Loucy (cell line): ENCODE measurements around the gene PLAC9.

Source experiments
- H2AFZ ChIP-seq: fragments of 200-600 bp; sonication (generic); 2 replicates; pipeline ENCODE4 v1.6.0; 2016; ENCODE audit warnings: antibody characterized with exemption, mild to moderate bottlenecking, low read length, moderate library complexity
- H3F3A ChIP-seq: fragments of 200-600 bp; 2 replicates; pipeline ENCODE4 v1.6.0; 2016; ENCODE audit warnings: antibody characterized with exemption, low read depth, mild to moderate bottlenecking
- H3K27me3 ChIP-seq: fragments of 200-600 bp; sonication (generic); 2 replicates; pipeline ENCODE4 v1.6.1; 2014; ENCODE audit warnings: low read length, mild to moderate bottlenecking; ENCODE audit not compliant: insufficient read depth, poor library complexity, severe bottlenecking
- H3K36me3 ChIP-seq: fragments of 200-600 bp; sonication (generic); 2 replicates; pipeline ENCODE4 v1.6.1; 2016; ENCODE audit warnings: low read length; ENCODE audit not compliant: insufficient read depth
- H3K4me1 ChIP-seq: fragments of 200-600 bp; sonication (generic); 2 replicates; pipeline ENCODE4 v1.5.1; 2014; ENCODE audit warnings: low read length, mild to moderate bottlenecking; ENCODE audit not compliant: insufficient read depth, poor library complexity, severe bottlenecking
- H3K4me2 ChIP-seq: fragments of 200-600 bp; sonication (generic); 2 replicates; pipeline ENCODE4 v1.6.0; 2014; ENCODE audit warnings: antibody characterized with exemption, low read length, low read depth, mild to moderate bottlenecking; ENCODE audit not compliant: poor library complexity, severe bottlenecking
- H3K4me3 ChIP-seq: fragments of 200-600 bp; sonication (generic); 2 replicates; pipeline ENCODE4 v1.5.1; 2014; ENCODE audit warnings: low read length, mild to moderate bottlenecking, mixed read lengths; ENCODE audit not compliant: poor library complexity, severe bottlenecking
- H3K79me2 ChIP-seq: fragments of 200-600 bp; sonication (generic); 2 replicates; pipeline ENCODE4 v1.6.1; 2014; ENCODE audit warnings: low read length; ENCODE audit not compliant: insufficient read depth
- H3K9ac ChIP-seq: fragments of 200-600 bp; sonication (generic); 2 replicates; pipeline ENCODE4 v1.6.0; 2014; ENCODE audit warnings: mild to moderate bottlenecking, low read depth, low read length, moderate library complexity; ENCODE audit not compliant: poor library complexity, severe bottlenecking
- H3K9me2 ChIP-seq: fragments of 200-600 bp; sonication (generic); replicated peaks from 2 replicates; pipeline ENCODE4 v1.6.1; 2016; ENCODE audit warnings: low read depth, low read length, mixed read lengths
- H3K9me3 ChIP-seq: fragments of 200-600 bp; sonication (generic); 2 replicates; pipeline ENCODE4 v1.6.1; 2014; ENCODE audit warnings: mild to moderate bottlenecking, antibody characterized with exemption, low read length, low read depth; ENCODE audit not compliant: insufficient read depth
- H4K20me1 ChIP-seq: fragments of 200-600 bp; sonication (generic); 2 replicates; pipeline ENCODE4 v1.6.0; 2014; ENCODE audit warnings: antibody characterized with exemption, low read length, mild to moderate bottlenecking; ENCODE audit not compliant: insufficient read depth, poor library complexity, severe bottlenecking
- EZH2phosphoT487 ChIP-seq: fragments of 200-600 bp; IDR thresholded peaks from 2 replicates; pipeline ENCODE4 v1.6.1; 2018; ENCODE audit warnings: antibody characterized with exemption, mild to moderate bottlenecking, moderate library complexity, borderline replicate concordance
- TF ChIP-seq, protein P1 (sequence below): fragments of 200-600 bp; sonication (generic); conservative IDR thresholded peaks from 2 replicates; pipeline ENCODE4 v1.5.1; 2014; ENCODE audit warnings: mild to moderate bottlenecking, antibody characterized with exemption, low read length

Gene PLAC9

GRCh38 chr10:80137031-80137862 is 4.7 kb downstream of the PLAC9 start:
- H3K79me2 ChIP-seq, result no peaks in the 10 kb centered on the region
- H2AFZ ChIP-seq, result no peak overlapping the region
- no peaks in the 10 kb centered on the region for H3K4me1 ChIP-seq
- H3K9me3 ChIP-seq, result no peaks in the 10 kb centered on the region
- no peaks in the 10 kb centered on the region for H3K36me3 ChIP-seq
- H3K4me3 ChIP-seq, result no peak overlapping the region
- H3K9me2 ChIP-seq, result no peaks in the 10 kb centered on the region
- H4K20me1 ChIP-seq, result no peaks in the 10 kb centered on the region
- no peak overlapping the region for H3K4me2 ChIP-seq
- no peak for TF ChIP-seq EZH2phosphoT487
- TF ChIP-seq, protein P1, sequence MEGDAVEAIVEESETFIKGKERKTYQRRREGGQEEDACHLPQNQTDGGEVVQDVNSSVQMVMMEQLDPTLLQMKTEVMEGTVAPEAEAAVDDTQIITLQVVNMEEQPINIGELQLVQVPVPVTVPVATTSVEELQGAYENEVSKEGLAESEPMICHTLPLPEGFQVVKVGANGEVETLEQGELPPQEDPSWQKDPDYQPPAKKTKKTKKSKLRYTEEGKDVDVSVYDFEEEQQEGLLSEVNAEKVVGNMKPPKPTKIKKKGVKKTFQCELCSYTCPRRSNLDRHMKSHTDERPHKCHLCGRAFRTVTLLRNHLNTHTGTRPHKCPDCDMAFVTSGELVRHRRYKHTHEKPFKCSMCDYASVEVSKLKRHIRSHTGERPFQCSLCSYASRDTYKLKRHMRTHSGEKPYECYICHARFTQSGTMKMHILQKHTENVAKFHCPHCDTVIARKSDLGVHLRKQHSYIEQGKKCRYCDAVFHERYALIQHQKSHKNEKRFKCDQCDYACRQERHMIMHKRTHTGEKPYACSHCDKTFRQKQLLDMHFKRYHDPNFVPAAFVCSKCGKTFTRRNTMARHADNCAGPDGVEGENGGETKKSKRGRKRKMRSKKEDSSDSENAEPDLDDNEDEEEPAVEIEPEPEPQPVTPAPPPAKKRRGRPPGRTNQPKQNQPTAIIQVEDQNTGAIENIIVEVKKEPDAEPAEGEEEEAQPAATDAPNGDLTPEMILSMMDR, result no peak
- H3K9ac ChIP-seq, result no peak overlapping the region
- H3K27me3 ChIP-seq, result no peaks in the 10 kb centered on the region
- H3F3A ChIP-seq, result no peaks in the 10 kb centered on the region

- H3K9me2 ChIP-seq, result no peaks in the 10 kb centered on the region
- no peak overlapping the region for H3K4me3 ChIP-seq
- H3K79me2 ChIP-seq, result no peaks in the 10 kb centered on the region
- no peaks in the 10 kb centered on the region for H3K9me3 ChIP-seq
- H3K36me3 ChIP-seq, result no peaks in the 10 kb centered on the region
- H4K20me1 ChIP-seq, result no peaks in the 10 kb centered on the region
- TF ChIP-seq, protein P1, result no peak
- no peak for TF ChIP-seq EZH2phosphoT487
- no peaks in the 10 kb centered on the region for H3K4me1 ChIP-seq
- no peak overlapping the region for H3K9ac ChIP-seq
- H3K4me2 ChIP-seq, result no peak overlapping the region
- H3F3A ChIP-seq, result no peaks in the 10 kb centered on the region
- no peaks in the 10 kb centered on the region for H3K27me3 ChIP-seq
- H2AFZ ChIP-seq, result no peak overlapping the region
These were observed 5.4 kb downstream of the PLAC9 start for GRCh38 chr10:80137920-80138319.

- Histone ChIP-seq H3K9me2 (no peaks in the 10 kb centered on the region), H3K79me2 (no peaks in the 10 kb centered on the region), H3K27me3 (no peaks in the 10 kb centered on the region), H4K20me1 (no peaks in the 10 kb centered on the region), H3F3A (no peaks in the 10 kb centered on the region), H3K4me3 (no peak overlapping the region), H3K36me3 (no peaks in the 10 kb centered on the region), H3K4me1 (peaks cover 4% of the 10 kb centered on the region), H3K4me2 (no peak overlapping the region), H2AFZ (no peak overlapping the region), H3K9ac (no peak overlapping the region), H3K9me3 (no peaks in the 10 kb centered on the region)
- TF ChIP-seq, protein P1, result no peak
- TF ChIP-seq EZH2phosphoT487, result no peak
These were observed 6.7 kb downstream of the PLAC9 start for GRCh38 chr10:80139265-80139664.
